ENCODE results near the gene PEBP1. TPM values are rescaled to one million over a fixed set of nuclear protein-coding genes. Genes with fewer than 3 reads are reported as not detected.

PEBP1 gene
- total RNA-seq, 1 experiment from 2014 or later, result 320 TPM

- no peak overlapping the region for H3K4me3 Mint-ChIP-seq
- Histone ChIP-seq H2BK120ac (ENCODE audit: low read depth, low read length, poor library complexity, severe bottlenecking) (no peak overlapping the region), H3K27ac (ENCODE audit: insufficient read length, low read depth, low read length) (no peak overlapping the region), H3K9ac (ENCODE audit: extremely low read depth, insufficient read length, low read length) (no peak overlapping the region), H4K8ac (replicated peaks; ENCODE audit: insufficient read length, low read depth, low read length) (no peak overlapping the region), H3K14ac (ENCODE audit: insufficient read depth, low read length) (no peak overlapping the region), H2BK20ac (ENCODE audit: low read depth, low read length, poor library complexity, severe bottlenecking) (no peak overlapping the region), H2BK15ac (ENCODE audit: low read depth, low read length) (no peak overlapping the region), H3K4me1 (ENCODE audit: insufficient read depth, low read length) (no peaks in the 10 kb centered on the region), H3K79me1 (ENCODE audit: insufficient read depth, low read depth, low read length, poor library complexity, severe bottlenecking) (no peaks in the 10 kb centered on the region), H4K91ac (ENCODE audit: insufficient read length, low read depth, low read length) (no peak overlapping the region), H3K4me2 (ENCODE audit: insufficient read depth, insufficient read length, low read length) (no peak overlapping the region), H2AK5ac (ENCODE audit: insufficient read length, low read length) (no peak overlapping the region), H2AFZ (ENCODE audit: low read length) (no peak overlapping the region), H3K18ac (ENCODE audit: insufficient read length, low read depth, low read length) (no peak overlapping the region), H4K5ac (ENCODE audit: insufficient read length, low read depth, low read length) (no peak overlapping the region), H3K23ac (ENCODE audit: insufficient read length, low read depth, low read length) (no peak overlapping the region), H2BK5ac (ENCODE audit: insufficient read length, low read length) (no peak overlapping the region), H3K4ac (ENCODE audit: low read depth, low read length) (no peak overlapping the region), H3K23me2 (ENCODE audit: insufficient read length, low read depth, low read length, poor library complexity, severe bottlenecking) (no peaks in the 10 kb centered on the region), H3K79me2 (ENCODE audit: insufficient read depth, low read length) (no peaks in the 10 kb centered on the region), H3K9me3 (ENCODE audit: control insufficient read depth, low read depth, low read length) (no peaks in the 10 kb centered on the region), H3T11ph (ENCODE audit: low read length) (no peak overlapping the region), H2BK12ac (ENCODE audit: insufficient read length, low read depth, low read length) (no peak overlapping the region), H3K27me3 (ENCODE audit: insufficient read depth, low read length) (no peaks in the 10 kb centered on the region), H3K56ac (ENCODE audit: insufficient read length, low read depth, low read length) (no peak overlapping the region), H4K20me1 (ENCODE audit: control insufficient read depth, insufficient read depth, insufficient read length) (no peaks in the 10 kb centered on the region)
- no peaks in the 10 kb centered on the region for H3K27me3 Mint-ChIP-seq (ENCODE audit: low read depth)
- peak; percentile 60 for DNase-seq
- no peak overlapping the region for H3K27ac Mint-ChIP-seq
- peaks cover 4 to 8% of the 10 kb centered on the region in 2 experiments; a peak in 3 of 4 replicates for H3K4me1 Mint-ChIP-seq
- H3K36me3 Mint-ChIP-seq (ENCODE audit: insufficient read depth in 1 of 3, low read depth in 3 of 3), result no peaks in the 10 kb centered on the region
- TF ChIP-seq, protein P1, sequence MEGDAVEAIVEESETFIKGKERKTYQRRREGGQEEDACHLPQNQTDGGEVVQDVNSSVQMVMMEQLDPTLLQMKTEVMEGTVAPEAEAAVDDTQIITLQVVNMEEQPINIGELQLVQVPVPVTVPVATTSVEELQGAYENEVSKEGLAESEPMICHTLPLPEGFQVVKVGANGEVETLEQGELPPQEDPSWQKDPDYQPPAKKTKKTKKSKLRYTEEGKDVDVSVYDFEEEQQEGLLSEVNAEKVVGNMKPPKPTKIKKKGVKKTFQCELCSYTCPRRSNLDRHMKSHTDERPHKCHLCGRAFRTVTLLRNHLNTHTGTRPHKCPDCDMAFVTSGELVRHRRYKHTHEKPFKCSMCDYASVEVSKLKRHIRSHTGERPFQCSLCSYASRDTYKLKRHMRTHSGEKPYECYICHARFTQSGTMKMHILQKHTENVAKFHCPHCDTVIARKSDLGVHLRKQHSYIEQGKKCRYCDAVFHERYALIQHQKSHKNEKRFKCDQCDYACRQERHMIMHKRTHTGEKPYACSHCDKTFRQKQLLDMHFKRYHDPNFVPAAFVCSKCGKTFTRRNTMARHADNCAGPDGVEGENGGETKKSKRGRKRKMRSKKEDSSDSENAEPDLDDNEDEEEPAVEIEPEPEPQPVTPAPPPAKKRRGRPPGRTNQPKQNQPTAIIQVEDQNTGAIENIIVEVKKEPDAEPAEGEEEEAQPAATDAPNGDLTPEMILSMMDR (conservative IDR thresholded peaks at IDR 0.05), result peak; percentile 82
- no peaks in the 10 kb centered on the region for H3K9me3 Mint-ChIP-seq
- WGBS (ENCODE audit: extremely low coverage, insufficient read length, low lambda C conversion rate), result no CpG with 5 or more reads among the region's 6 CpGs
These were observed 29.0 kb downstream of the PEBP1 start for GRCh38 chr12:118164798-118165486.
